GM21515 (cell line): ENCODE results near the gene PIK3R1.

Experiments used
- ATAC-seq: cut with Tn5 transposase; IDR thresholded peaks from one replicate; pipeline ENCODE4 v1.9.1; 2021; ENCODE audit not compliant: unreplicated experiment

The PIK3R1 gene

GRCh38 chr5:68289498-68289897 lies 73.9 kb downstream of the PIK3R1 start:
- ATAC-seq, result no peak

- no peak for ATAC-seq
Measured at GRCh38 chr5:68290260-68290674, 74.7 kb downstream of the PIK3R1 start.

GRCh38 chr5:68290847-68291246 lies 75.3 kb downstream of the PIK3R1 start:
- no peak for ATAC-seq

DNA sequence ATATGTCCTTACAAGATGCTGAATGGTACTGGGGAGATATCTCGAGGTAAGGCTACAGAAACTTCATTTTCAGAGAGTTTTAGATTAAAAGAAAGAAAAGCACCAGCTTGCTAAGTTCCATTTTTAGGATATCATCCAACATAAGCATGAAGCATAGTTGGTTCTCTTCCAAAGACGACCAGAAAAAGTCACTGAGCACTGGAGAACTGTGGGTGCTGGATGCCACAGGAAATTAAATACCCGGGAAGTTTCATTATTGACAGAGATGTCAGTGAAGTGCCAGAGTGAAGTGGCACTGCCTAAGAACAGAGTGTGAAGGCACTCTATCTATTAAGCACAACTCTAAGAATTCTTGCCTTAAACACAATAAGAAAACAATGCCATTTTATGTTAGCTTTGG lies 76.8 kb downstream of the PIK3R1 start:
- ATAC-seq, result no peak

GRCh38 chr5:68295772-68296171 lies 80.2 kb downstream of the PIK3R1 start:
- no peak for ATAC-seq

DNA sequence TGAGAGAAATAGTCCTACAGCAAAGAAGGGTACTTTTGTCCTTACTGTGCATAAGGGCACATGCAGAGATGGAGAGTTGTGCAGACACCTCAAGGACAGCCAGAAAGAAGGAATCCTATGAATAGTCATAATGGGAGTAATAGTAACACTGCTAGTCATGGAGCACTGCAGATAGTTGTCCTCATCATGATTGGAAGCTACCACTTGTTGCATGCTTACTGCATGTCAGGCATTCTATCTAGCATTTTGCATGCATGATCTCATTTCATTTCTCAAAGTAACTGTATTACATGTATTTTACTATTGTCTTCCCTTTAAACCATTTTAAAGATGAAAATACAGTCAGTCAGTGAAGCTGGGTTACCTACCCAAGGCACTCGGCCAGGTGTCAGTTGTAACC lies 81.3 kb downstream of the PIK3R1 start:
- no peak for ATAC-seq

DNA sequence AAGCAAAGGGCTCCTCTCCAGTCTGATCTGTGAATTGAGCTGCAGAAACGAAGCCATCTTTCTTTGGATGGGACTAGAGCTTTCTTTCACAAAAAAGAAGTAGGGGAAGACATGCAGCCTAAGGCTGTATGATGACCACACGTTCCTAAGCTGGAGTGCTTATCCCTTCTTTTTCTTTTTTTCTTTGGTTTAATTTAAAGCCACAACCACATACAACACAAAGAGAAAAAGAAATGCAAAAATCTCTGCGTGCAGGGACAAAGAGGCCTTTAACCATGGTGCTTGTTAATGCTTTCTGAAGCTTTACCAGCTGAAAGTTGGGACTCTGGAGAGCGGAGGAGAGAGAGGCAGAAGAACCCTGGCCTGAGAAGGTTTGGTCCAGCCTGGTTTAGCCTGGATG lies 82.1 kb downstream of the PIK3R1 start:
- ATAC-seq, result no peak

DNA sequence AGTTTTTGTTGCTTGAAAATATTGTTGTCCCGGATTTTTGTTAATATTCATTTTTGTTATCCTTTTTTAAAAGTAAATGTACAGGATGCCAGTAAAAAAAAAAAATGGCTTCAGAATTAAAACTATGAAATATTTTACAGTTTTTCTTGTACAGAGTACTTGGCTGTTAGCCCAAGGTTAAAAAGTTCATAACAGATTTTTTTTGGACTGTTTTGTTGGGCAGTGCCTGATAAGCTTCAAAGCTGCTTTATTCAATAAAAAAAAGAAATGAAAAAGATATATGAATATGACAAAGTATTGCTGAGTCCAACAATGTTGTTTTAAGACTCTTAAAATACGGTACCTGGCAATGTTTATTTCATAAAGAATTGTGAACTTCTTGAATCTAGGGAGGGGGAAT lies 82.9 kb downstream of the PIK3R1 start:
- no peak for ATAC-seq

- ATAC-seq, result no peak
Measured at GRCh38 chr5:68299105-68299504, 83.5 kb downstream of the PIK3R1 start.

DNA sequence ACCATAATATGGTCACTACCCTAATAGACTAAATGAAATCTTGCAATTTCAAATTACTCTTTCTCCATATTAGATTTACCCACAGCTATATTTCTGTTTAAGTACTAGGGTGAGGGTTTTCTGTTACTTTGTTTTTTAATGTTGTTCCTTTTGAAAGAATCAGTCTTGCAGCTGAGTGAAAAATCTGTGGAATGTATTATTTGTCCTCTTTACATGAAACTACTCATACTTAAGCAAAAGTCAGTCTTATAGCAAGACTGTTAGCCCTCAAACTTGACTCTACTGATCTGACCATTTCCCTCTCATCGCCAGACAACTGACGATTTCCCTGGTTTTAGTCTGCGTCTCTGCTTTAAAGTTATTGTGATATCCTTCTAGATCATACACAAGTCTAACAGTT lies 84.0 kb downstream of the PIK3R1 start:
- no peak for ATAC-seq

DNA sequence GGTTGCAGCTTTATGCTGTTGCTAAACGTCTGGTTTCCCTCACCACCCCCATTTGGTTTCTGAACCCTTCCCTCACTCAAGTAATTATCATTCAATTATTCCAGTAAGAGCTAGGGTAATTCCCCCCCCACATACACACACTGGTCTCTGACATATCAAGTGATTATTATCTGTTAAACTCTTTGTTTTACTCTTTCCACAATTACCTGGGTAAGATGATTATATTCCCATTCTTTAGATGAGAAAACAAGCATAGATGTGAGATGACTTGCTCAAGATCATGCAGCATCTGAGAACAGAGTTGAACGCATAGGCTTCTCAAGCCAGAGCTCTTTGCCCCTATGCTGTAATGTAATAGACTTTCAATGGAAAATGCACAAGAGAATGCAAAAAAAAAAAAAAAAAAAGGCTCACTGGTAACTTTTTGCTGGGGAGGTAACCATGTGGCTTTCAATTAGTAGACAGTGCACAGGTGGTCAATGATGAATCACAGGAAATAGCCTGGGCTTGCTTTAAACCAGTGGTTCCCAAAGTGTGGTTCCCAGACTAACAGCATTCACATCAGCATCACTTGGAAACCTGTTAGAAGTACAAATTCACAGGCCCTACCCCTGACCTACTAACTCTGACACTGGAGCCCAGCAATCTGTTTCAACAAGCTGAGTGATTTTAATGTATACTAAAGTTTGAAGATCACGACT lies 87.6 kb downstream of the PIK3R1 start:
- peak; percentile 62 for ATAC-seq

GRCh38 chr5:68303754-68304420 lies 88.3 kb downstream of the PIK3R1 start:
- peak; percentile 7 for ATAC-seq

GRCh38 chr5:68304421-68305052 lies 89.0 kb downstream of the PIK3R1 start:
- ATAC-seq, result no peak

GRCh38 chr5:68305223-68305870 lies 89.8 kb downstream of the PIK3R1 start:
- ATAC-seq, result no peak

DNA sequence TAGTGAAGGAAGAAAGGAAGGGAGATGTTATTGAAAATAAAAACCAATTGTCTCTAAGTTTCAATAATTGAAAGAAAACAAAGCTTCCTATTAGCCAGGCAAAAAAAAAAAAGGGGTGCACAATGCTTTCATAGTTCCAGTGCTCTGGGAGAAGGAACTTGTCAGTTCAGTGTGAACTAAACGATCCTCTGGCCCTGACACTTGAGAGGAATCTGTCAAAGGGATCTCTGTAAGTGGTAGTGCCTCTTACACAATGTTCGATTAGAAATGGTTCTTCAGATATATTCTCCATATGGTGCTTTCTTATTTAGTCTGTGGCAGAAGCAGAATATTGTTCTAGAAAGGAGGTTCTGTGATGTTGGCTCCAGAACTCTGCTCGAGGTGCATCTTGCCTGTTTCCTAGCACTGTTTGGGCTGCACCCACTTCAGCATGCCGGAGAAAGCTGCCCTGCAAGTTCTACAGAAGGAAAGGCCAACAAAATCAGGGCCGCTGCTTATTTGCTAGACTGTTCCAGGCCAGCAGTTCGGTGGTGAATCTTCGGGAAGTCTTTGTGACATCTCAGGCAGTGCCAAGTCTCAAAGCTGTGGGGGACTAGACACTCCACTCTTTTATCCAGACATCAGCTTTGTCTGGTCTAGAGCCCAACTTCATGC lies 90.9 kb downstream of the PIK3R1 start:
- ATAC-seq, result no peak

- ATAC-seq, result no peak
Measured at GRCh38 chr5:68313336-68313735, 97.8 kb downstream of the PIK3R1 start.

DNA sequence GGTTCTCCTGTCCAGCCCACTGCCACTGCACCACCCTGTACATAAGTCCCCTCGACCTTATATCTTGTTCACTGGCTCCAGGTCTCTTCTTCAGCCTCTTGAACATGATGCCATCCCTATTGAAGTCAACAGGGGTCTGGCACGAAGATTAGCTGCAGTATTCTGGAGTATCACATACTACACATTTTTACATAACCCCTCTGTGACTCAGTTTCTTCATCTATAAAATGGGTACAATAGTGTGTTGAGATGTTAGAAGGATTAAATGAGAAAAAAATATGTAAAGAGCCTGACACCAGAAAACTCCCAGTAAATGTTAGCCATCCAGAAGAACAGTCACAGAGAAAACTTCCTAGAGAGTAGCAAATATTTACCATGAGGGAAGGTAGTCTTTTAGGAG lies 98.9 kb downstream of the PIK3R1 start:
- ATAC-seq, result no peak

DNA sequence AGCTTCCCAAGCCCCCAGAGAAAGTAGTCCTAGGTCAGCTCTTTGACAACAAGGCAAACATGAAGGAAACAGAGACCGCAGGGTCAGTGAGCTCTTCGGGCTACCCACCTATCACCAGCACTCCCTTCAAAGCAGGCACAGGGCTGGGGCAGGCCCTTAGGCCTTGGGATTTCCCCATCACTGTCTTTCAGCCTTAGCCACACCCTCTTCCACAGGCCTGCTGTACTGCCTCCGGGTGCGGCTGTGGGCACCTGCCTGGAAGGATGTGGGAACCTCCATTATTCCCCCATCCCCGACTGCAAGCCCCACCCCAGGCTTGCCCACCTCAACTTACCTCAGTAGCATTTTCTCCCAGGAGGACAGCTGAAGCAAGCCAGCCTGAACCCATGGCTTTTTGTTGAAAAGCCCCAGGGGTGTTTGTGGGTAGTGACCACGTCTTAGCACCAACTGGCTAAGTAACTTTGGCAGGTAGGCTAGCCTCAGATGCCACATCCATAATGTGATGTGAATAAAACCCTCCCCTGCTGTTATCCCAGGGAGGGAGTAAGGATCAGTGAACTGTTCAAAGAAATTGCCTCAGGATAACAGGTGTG lies 100.2 kb downstream of the PIK3R1 start:
- ATAC-seq, result peak; percentile 94

GRCh38 chr5:68316469-68316868 lies 100.9 kb downstream of the PIK3R1 start:
- no peak for ATAC-seq

GRCh38 chr5:68317646-68318045 lies 102.1 kb downstream of the PIK3R1 start:
- ATAC-seq, result no peak
